Fibroblast of lung (primary cell): ENCODE results near the gene TACC2. TPM values are rescaled to one million over a fixed set of nuclear protein-coding genes. Genes with fewer than 3 reads are reported as not detected.

Experiments
- DNase-seq, 2 donors: peaks; one replicate each; pipeline versions ENCODE4 v3.0.0 to v3.0.0-alpha.2; 2010; ENCODE audit warnings: low read depth in 2 of 2
- H2AFZ ChIP-seq: 2 replicates; pipeline ENCODE4 v1.5.1; 2012; ENCODE audit warnings: low read length, control low read depth, inconsistent platforms
- H3K27ac ChIP-seq: 2 replicates; pipeline ENCODE4 v1.5.1; 2011; ENCODE audit warnings: low read length, control low read depth; ENCODE audit not compliant: insufficient read depth
- H3K27me3 ChIP-seq: 2 replicates; pipeline ENCODE4 v1.5.1; 2011; ENCODE audit warnings: mild to moderate bottlenecking, low read length; ENCODE audit not compliant: control insufficient read depth, insufficient read depth
- H3K36me3 ChIP-seq: 2 replicates; pipeline ENCODE4 v1.5.1; 2011; ENCODE audit warnings: low read length; ENCODE audit not compliant: control insufficient read depth, insufficient read depth
- H3K4me1 ChIP-seq: 2 replicates; pipeline ENCODE4 v1.5.1; 2011; ENCODE audit warnings: low read length; ENCODE audit not compliant: control insufficient read depth, insufficient read depth; ENCODE audit errors: extremely low read depth
- H3K4me2 ChIP-seq: 2 replicates; pipeline ENCODE4 v1.5.1; 2011; ENCODE audit warnings: low read length, control low read depth; ENCODE audit not compliant: insufficient read depth; ENCODE audit errors: extremely low read depth
- H3K4me3 ChIP-seq, 4 experiments: fragments of 200-600 bp in 1 of 4; sonication (generic) in 1 of 4; replicated peaks in 1 of 4; 2 replicates each; pipeline ENCODE4 v1.5.1; 2011 to 2016; ENCODE audit warnings: low read length in 4 of 4, low read depth in 3 of 4, mild to moderate bottlenecking in 3 of 4, control low read depth in 2 of 4, inconsistent platforms in 1 of 4, mixed read lengths in 1 of 4; ENCODE audit not compliant: insufficient read depth in 1 of 4; ENCODE audit errors: control extremely low read depth in 1 of 4
- H3K79me2 ChIP-seq: 2 replicates; pipeline ENCODE4 v1.5.1; 2012; ENCODE audit warnings: mild to moderate bottlenecking, low read length, inconsistent platforms; ENCODE audit not compliant: control insufficient read depth, insufficient read depth
- H3K9ac ChIP-seq: 2 replicates; pipeline ENCODE4 v1.5.1; 2011; ENCODE audit warnings: mild to moderate bottlenecking, low read length, control low read depth; ENCODE audit not compliant: insufficient read depth
- H3K9me3 ChIP-seq: 2 replicates; pipeline ENCODE4 v1.5.1; 2012; ENCODE audit warnings: low read depth, low read length; ENCODE audit not compliant: control insufficient read depth, insufficient read depth
- H4K20me1 ChIP-seq: 2 replicates; pipeline ENCODE4 v1.5.1; 2011; ENCODE audit warnings: low read length; ENCODE audit not compliant: control insufficient read depth, insufficient read depth; ENCODE audit errors: extremely low read depth
- CTCF ChIP-seq, 2 donors: IDR thresholded peaks in 1 of 2; conservative IDR thresholded peaks in 1 of 2; 1 replicate in 1 of 2; 2 replicates in 1 of 2; pipeline ENCODE4 v1.5.1; 2011 to 2012; ENCODE audit warnings: low read length in 2 of 2, control low read depth in 1 of 2, inconsistent platforms in 1 of 2, low read depth in 1 of 2, mild to moderate bottlenecking in 1 of 2
- EZH2 ChIP-seq: IDR thresholded peaks from 2 replicates; pipeline ENCODE4 v1.5.1; 2012; ENCODE audit warnings: low read length, control low read depth, mild to moderate bottlenecking; ENCODE audit errors: missing control alignments
- polyA plus RNA-seq, 2 donors: library from polyadenylated mRNA; depleted of rRNA in 1 of 2; stranded (reverse) in 1 of 2; unstranded in 1 of 2; fragments of >200 nt; gene quantifications; 2 replicates each; pipeline ENCODE4 v1.2.1, GENCODE V29; 2011 to 2012; ENCODE audit warnings: missing spikeins in 1 of 2
- total RNA-seq: library from RNA; depleted of rRNA; stranded (reverse); fragments of >200 nt; gene quantifications from 2 replicates; pipeline ENCODE4 v1.2.1, GENCODE V29; 2014

Gene TACC2
- total and polyA plus RNA-seq, 2 donors (not counting 1 experiment from before 2014, with no cell fraction given) = 7.6 to 13.0 TPM

DNA sequence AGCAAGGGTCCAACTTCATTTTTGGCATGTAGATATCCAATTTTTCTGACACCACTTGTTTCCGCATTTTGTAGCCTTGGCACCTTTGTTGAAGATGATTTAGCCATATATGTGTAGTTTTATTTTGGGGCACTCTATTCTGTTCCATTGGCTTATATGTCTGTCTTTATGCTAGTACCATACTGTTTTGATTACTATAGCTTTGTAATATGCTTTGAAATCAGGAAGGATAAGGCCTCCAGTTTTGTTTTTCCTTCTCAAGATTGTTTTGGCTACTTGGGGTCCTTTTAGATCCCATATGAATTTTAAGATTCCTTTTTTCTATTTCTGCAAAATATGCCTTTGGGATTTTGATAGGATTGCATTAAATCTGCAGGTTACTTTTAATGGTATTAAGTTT is 272.6 kb downstream of the TACC2 start:
- no peak for DNase-seq
- Histone ChIP-seq H3K9ac (no peak overlapping the region), H3K4me2 (no peak overlapping the region), H3K27ac (no peak overlapping the region), H4K20me1 (no peaks in the 10 kb centered on the region), H3K79me2 (no peaks in the 10 kb centered on the region), H3K27me3 (no peaks in the 10 kb centered on the region), H3K36me3 (no peaks in the 10 kb centered on the region), H3K9me3 (no peaks in the 10 kb centered on the region), H2AFZ (no peak overlapping the region), H3K4me1 (peaks cover 7% of the 10 kb centered on the region), H3K4me3 (no peak overlapping the region)
- TF ChIP-seq EZH2 (no peak), CTCF (conservative IDR thresholded peaks at IDR 0.05 in 1 of 2, IDR thresholded peaks at IDR 0.05 in 1 of 2; ENCODE audit: low read depth in 1 of 2, low read length in 2 of 2) (no peak)

DNA sequence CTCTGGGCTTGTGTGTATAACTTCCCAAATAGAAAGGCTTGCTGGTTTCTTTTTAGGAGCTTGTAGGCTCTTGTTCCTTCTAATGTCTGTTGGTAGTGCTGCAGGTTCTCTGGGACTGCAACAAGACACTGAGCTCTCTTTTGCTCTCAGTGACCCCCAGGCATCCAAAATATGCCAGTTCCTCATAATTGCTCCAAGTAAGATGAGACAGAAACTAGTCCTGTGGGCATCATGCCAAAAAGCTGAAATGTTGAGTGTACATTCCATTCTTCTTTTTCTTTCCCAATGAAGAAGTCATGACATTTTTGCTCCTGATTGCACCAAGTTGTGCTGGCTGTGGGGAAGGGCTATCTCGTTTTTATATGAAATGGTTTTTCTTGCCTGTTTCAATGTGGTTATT is 275.0 kb downstream of the TACC2 start:
- H3K27ac ChIP-seq = peak overlapping the region; percentile 5
- H3K9me3 ChIP-seq = no peaks in the 10 kb centered on the region
- H4K20me1 ChIP-seq = no peaks in the 10 kb centered on the region
- no peak overlapping the region for H3K4me2 ChIP-seq
- no peaks in the 10 kb centered on the region for H3K27me3 ChIP-seq
- H3K9ac ChIP-seq = no peak overlapping the region
- no peaks in the 10 kb centered on the region for H3K79me2 ChIP-seq
- no peak for TF ChIP-seq CTCF (conservative IDR thresholded peaks at IDR 0.05 in 1 of 2, IDR thresholded peaks at IDR 0.05 in 1 of 2; ENCODE audit: low read depth in 1 of 2, low read length in 2 of 2)
- TF ChIP-seq EZH2 = no peak
- H3K4me1 ChIP-seq = peaks cover 5% of the 10 kb centered on the region
- H2AFZ ChIP-seq = no peak overlapping the region
- no peak overlapping the region for H3K4me3 ChIP-seq
- DNase-seq = peak; percentile 84 to 85
- H3K36me3 ChIP-seq = no peaks in the 10 kb centered on the region

DNA sequence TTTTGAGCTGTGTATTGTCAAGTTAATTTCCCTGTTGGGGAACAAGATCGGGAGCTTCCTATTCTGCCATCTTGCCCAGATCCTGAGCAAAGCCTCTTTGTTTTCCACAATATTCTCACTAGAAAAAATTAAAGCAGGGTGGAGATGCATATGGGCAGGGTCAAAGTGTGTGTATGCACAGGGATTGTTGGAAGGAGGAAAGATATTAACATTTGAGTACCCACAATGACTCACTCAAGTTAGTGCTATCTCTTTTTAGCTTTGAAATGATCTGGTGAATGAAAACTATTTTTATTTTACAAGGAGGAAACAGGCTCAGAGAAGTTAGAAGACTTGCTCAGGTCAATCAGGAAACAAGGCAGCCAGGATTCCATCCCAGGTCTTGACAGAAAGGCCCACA is 275.5 kb downstream of the TACC2 start:
- no peaks in the 10 kb centered on the region for H3K9me3 ChIP-seq
- no peaks in the 10 kb centered on the region for H3K79me2 ChIP-seq
- H3K4me1 ChIP-seq = peaks cover 5% of the 10 kb centered on the region
- H3K4me3 ChIP-seq = no peak overlapping the region
- H2AFZ ChIP-seq = no peak overlapping the region
- H3K27me3 ChIP-seq = no peaks in the 10 kb centered on the region
- no peak overlapping the region for H3K4me2 ChIP-seq
- TF ChIP-seq EZH2 = no peak
- no peak for TF ChIP-seq CTCF (conservative IDR thresholded peaks at IDR 0.05 in 1 of 2, IDR thresholded peaks at IDR 0.05 in 1 of 2; ENCODE audit: low read depth in 1 of 2, low read length in 2 of 2)
- no peaks in the 10 kb centered on the region for H3K36me3 ChIP-seq
- no peak overlapping the region for H3K9ac ChIP-seq
- peak; percentile 33 to 36 for DNase-seq
- H3K27ac ChIP-seq = peak overlapping the region; percentile 5
- H4K20me1 ChIP-seq = no peaks in the 10 kb centered on the region
